Stomach (tissue), 9 donors: ENCODE results near the gene RGMA. TPM values are rescaled to one million over a fixed set of nuclear protein-coding genes. Genes with fewer than 3 reads are reported as not detected.

Experiments
- DNase-seq, 2 donors: peaks; one replicate each; pipeline versions ENCODE4 v3.0.0 to v3.0.0-alpha.2; 2013 to 2019
- H3K27ac ChIP-seq, 5 donors: fragments of 200-600 bp in 4 of 5; sonication (generic) in 4 of 5; one replicate each; pipeline ENCODE4 v1.5.1; 2013 to 2019; ENCODE audit warnings: mild to moderate bottlenecking in 1 of 5, moderate library complexity in 1 of 5
- H3K27me3 ChIP-seq, 3 donors: fragments of 200-600 bp; sonication (generic); one replicate each; pipeline ENCODE4 v1.5.1; 2017 to 2019; ENCODE audit warnings: mixed run types in 1 of 3
- H3K36me3 ChIP-seq, 4 donors: fragments of 200-600 bp; sonication (generic); 1 replicate in 3 of 4; 2 replicates in 1 of 4; pipeline ENCODE4 v1.5.1; 2016 to 2019
- H3K4me1 ChIP-seq, 4 donors: fragments of 200-600 bp; sonication (generic); one replicate each; pipeline ENCODE4 v1.5.1; 2016 to 2019
- H3K4me3 ChIP-seq, 4 donors: fragments of 200-600 bp; sonication (generic) in 3 of 4; one replicate each; pipeline ENCODE4 v1.5.1; 2016 to 2019; ENCODE audit warnings: mild to moderate bottlenecking in 1 of 4
- H3K9me3 ChIP-seq, 4 donors: fragments of 200-600 bp; sonication (generic); one replicate each; pipeline ENCODE4 v1.5.1; 2016 to 2019
- CTCF ChIP-seq, 7 experiments: fragments of 450-650 bp in 4 of 7; fragments of 200-600 bp in 3 of 7; sonication (generic) in 3 of 7; IDR thresholded peaks; one replicate each; pipeline ENCODE4 v1.5.1; 2016 to 2019; ENCODE audit warnings: antibody characterized with exemption in 7 of 7, control low read depth in 2 of 7, mild to moderate bottlenecking in 1 of 7
- EP300 ChIP-seq: sonication (generic); formaldehyde crosslinking; IDR thresholded peaks from one replicate; pipeline ENCODE4 v1.6.1; 2017; ENCODE audit warnings: antibody characterized with exemption
- POLR2A ChIP-seq, 4 donors: fragments of 450-650 bp; IDR thresholded peaks; one replicate each; pipeline ENCODE4 v1.6.1; 2016; ENCODE audit warnings: antibody characterized with exemption in 4 of 4, control low read depth in 2 of 4, mild to moderate bottlenecking in 1 of 4, moderate library complexity in 1 of 4
- POLR2AphosphoS5 ChIP-seq, 3 donors: sonication (generic); formaldehyde crosslinking; IDR thresholded peaks; one replicate each; pipeline ENCODE4 v1.6.1; 2016; ENCODE audit warnings: antibody characterized with exemption in 3 of 3
- WGBS, 5 donors: extraction: QIAGEN DNeasy Blood & Tissue Kit in 3 of 5; methylation state at CpG; one replicate each; pipeline versions ENCODE4 v1.1.5 to v1.1.7; 2013 to 2018; 5-methylcytosine and 5-hydroxymethylcytosine counted together
- intact Hi-C: fragments of 100-400 bp; cut with DNase I; formaldehyde crosslinking; loops from one replicate; pipeline ENCODE4 v1.15.1; 2023; ENCODE audit warnings: low total_unique reads
- polyA plus RNA-seq, 3 donors: library from polyadenylated mRNA; stranded (reverse); fragments of 200-250 nt; gene quantifications; one replicate each; pipeline ENCODE4 v1.2.3, GENCODE V29; 2013
- total RNA-seq, 5 donors: library from RNA; depleted of rRNA; stranded (reverse); fragments of >200 nt; gene quantifications; one replicate each; pipeline versions ENCODE4 v1.1.0 to v1.2.3, GENCODE V29; 2014 to 2016
- donor health status: healthy with polysubstance abuse.
- donor health status: Bipolar disorder and iron deficiency.
- donor health status: healthy.

RGMA gene
- total and polyA plus RNA-seq, 8 donors, result 1.7 to 64.2 (median 16.1) TPM

DNA sequence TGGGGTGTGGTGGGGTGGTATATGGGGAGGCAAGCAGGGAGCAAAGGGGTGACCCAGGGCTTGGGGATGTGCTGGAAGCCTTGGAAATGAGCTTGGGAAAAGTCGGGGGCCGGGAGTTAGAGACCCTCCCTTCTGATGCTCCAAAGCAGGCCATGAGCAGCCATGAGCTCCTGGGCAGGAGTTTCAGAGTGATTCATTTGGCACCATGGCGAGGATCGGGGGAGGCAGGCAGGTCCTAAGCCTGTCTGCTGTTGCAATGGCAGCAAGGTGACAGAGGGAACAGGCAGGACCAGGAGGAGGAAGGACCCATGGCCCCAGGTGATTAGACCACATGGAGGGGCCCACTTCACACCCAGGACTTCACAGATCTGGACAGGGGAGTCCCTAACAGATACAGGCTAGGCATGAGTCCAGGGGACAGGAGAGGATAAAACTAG lies 21.3 kb downstream of the RGMA start:
- H3K27me3 ChIP-seq, result peaks cover 0 to 62% (median 16%) of the 10 kb centered on the region in 3 donors
- H3K36me3 ChIP-seq, result peaks cover 0 to 11% (median 5%) of the 10 kb centered on the region in 4 donors
- TF ChIP-seq POLR2AphosphoS5 (IDR thresholded peaks at IDR 0.05) (peak in 1 of 3 donors; percentile 8), CTCF (IDR thresholded peaks at IDR 0.05) (no peak)
- peaks cover 17 to 70% (median 44%) of the 10 kb centered on the region in 4 donors for H3K4me1 ChIP-seq
- H3K4me3 ChIP-seq, result peak overlapping the region in 2 of 4 donors; percentile 1 to 9
- 64 to 88% (median 82%) methylated on average over 4 of the region's 4 CpGs for WGBS, 5 donors
- no peak for DNase-seq
- intact Hi-C loops, result no loop called here
- H3K9me3 ChIP-seq, result no peaks in the 10 kb centered on the region
- peak overlapping the region in 3 of 5 donors; percentile 83 to 92 (median 86) for H3K27ac ChIP-seq

DNA sequence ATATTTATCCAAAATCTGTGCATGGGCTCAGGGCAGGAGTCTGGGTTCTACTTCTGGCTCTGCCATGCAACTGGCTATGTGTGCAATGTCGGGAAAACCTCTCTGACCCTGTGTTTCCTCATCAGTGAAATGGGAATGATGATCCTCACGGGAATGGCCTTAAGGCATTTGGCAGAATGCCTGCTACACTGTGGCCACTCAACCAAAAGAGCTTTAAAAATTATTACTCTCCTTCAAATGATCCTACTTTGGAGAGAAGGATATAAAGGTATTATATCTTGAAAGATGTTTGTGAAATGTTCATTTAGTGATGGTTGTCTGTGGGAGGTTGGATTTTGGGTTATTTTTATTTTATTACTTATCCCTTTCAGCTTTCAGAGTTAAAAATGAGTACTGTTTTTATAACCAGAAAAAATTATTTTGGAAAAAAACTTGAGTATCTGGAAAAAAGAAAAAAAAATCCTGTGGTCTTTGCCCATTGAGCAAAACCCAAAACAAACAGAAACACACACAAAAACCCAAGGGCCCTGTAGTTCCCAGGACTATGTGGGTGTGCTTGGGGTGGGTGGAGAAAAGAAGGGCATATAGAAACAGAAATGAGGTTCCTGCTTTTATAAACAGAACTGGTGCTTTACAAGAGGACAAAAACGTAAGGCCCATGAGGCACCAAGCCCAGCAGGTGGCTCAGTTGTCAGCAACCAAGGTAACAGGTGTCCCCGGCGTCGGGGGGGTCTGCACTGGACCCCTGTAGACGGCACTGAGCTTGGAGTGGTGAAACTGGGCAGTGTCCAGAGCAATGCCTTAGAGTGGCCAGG lies 22.0 kb downstream of the RGMA start:
- peaks cover 0 to 11% (median 5%) of the 10 kb centered on the region in 4 donors for H3K36me3 ChIP-seq
- peaks cover 0 to 56% (median 10%) of the 10 kb centered on the region in 3 donors for H3K27me3 ChIP-seq
- DNase-seq, result no peak
- H3K27ac ChIP-seq, result peak overlapping the region in 4 of 5 donors; percentile 42 to 92 (median 84)
- H3K4me1 ChIP-seq, result peaks cover 11 to 65% (median 38%) of the 10 kb centered on the region in 4 donors
- intact Hi-C loops, result no loop called here
- 42 to 61% (median 54%) methylated on average over 7 of the region's 7 CpGs for WGBS, 5 donors
- peak overlapping the region in 2 of 4 donors; percentile 9 to 11 for H3K4me3 ChIP-seq
- no peaks in the 10 kb centered on the region for H3K9me3 ChIP-seq
- TF ChIP-seq EP300 (no peak), POLR2A (IDR thresholded peaks at IDR 0.05) (no peak), POLR2AphosphoS5 (IDR thresholded peaks at IDR 0.05) (peak in 2 of 3 donors; percentile 21 to 79), CTCF (IDR thresholded peaks at IDR 0.05) (no peak)

DNA sequence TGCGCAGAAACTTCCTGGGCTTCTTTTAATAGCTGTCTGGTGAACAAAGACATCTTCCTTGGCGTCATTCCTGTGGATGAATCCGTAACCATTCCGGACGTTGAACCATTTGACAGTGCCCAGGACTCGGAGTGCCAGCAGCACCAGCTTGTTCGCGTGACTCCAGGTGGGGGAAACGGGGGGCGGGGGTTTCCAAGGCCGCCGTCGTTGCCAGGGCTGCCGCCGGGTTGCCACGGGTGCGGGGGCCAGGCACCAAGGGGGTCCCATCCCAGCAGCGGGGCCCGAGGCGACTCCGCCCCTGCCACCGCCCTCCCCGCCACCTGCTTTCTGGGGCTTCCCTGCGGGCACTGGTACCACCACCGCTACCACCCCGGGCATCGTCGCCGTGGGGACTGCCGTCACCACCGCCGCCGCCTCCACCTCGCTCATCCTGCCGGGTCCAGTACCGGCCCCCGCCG lies 22.8 kb downstream of the RGMA start:
- H3K4me1 ChIP-seq, result peaks cover 16 to 64% (median 40%) of the 10 kb centered on the region in 4 donors
- WGBS, 5 donors, result 74 to 97% (median 95%) methylated on average over 24 to 38 of the region's 38 CpGs
- intact Hi-C loops, result no loop called here
- peaks cover 0 to 48% (median 3%) of the 10 kb centered on the region in 3 donors for H3K27me3 ChIP-seq
- peaks cover 0 to 11% (median 5%) of the 10 kb centered on the region in 4 donors for H3K36me3 ChIP-seq
- DNase-seq, result no peak
- H3K27ac ChIP-seq, result peak overlapping the region in 4 of 5 donors; percentile 42 to 92 (median 80)
- TF ChIP-seq POLR2AphosphoS5 (IDR thresholded peaks at IDR 0.05) (no peak), EP300 (no peak), CTCF (IDR thresholded peaks at IDR 0.05) (no peak)
- no peaks in the 10 kb centered on the region for H3K9me3 ChIP-seq
- H3K4me3 ChIP-seq, result peak overlapping the region in 3 of 4 donors; percentile 1 to 11 (median 1)

DNA sequence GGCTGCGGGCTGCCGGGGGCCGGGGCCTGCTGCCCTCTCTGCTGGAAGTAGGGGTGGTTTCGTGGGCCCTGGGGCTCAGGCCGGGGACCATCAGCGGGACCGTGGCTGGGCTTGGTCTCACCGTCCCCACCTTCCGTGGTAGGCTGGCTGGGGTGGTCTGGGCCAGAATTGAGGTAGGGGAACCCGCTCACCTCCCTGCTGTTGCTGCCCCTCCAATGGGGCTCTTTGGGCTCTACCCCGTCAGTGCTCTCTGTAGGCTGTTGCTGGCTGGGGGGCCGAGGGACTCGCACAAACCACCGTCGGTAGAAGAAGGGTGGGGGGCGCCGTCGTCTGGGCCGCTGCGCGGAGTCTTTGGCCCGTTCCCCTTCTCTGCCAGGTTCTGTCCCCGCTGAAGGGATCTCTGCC lies 23.4 kb downstream of the RGMA start:
- TF ChIP-seq EP300 (no peak), CTCF (IDR thresholded peaks at IDR 0.05) (no peak), POLR2AphosphoS5 (IDR thresholded peaks at IDR 0.05) (no peak), POLR2A (IDR thresholded peaks at IDR 0.05) (no peak)
- 90 to 96% (median 95%) methylated on average over 13 to 23 of the region's 23 CpGs for WGBS, 5 donors
- peaks cover 0 to 11% (median 5%) of the 10 kb centered on the region in 4 donors for H3K36me3 ChIP-seq
- peak overlapping the region in 1 of 4 donors; percentile 13 for H3K4me3 ChIP-seq
- DNase-seq, result no peak
- peaks cover 22 to 70% (median 43%) of the 10 kb centered on the region in 4 donors for H3K4me1 ChIP-seq
- no peaks in the 10 kb centered on the region for H3K9me3 ChIP-seq
- peak overlapping the region in 4 of 5 donors; percentile 42 to 92 (median 80) for H3K27ac ChIP-seq
- peaks cover 0 to 42% (median 0%) of the 10 kb centered on the region in 3 donors for H3K27me3 ChIP-seq
- intact Hi-C loops, result no loop called here
